K562 (cell line): ENCODE results near the gene NPC1L1.

Experiments used
- BRCA1 ChIP-seq, 2 experiments: fragments of 450-650 bp in 1 of 2; sonication (generic) in 1 of 2; formaldehyde crosslinking in 1 of 2; IDR thresholded peaks; 2 replicates each; pipeline versions ENCODE4 v1.5.0 to v1.6.1; 2017 to 2020; ENCODE audit warnings: mild to moderate bottlenecking in 1 of 2, missing genetic modification reagents in 1 of 2
- MCM3 ChIP-seq: fragments of 450-650 bp; IDR thresholded peaks from 2 replicates; pipeline ENCODE4 v1.6.1; 2016
- MYNN ChIP-seq, 2 experiments: sonication (generic); formaldehyde crosslinking in 1 of 2; IDR thresholded peaks; 2 replicates each; pipeline versions ENCODE4 v1.5.0 to v1.6.1; 2016 to 2020; ENCODE audit warnings: antibody characterized with exemption in 1 of 2, missing genetic modification reagents in 1 of 2
- TF ChIP-seq, protein P1 (sequence below), 3 experiments: IDR thresholded peaks in 2 of 3; conservative IDR thresholded peaks in 1 of 3; 2 replicates each; pipeline ENCODE4 v1.5.1; 2011 to 2012; ENCODE audit warnings: low read length in 3 of 3, mild to moderate bottlenecking in 3 of 3, control low read depth in 2 of 3, improper control_type of control experiment in 1 of 3, inconsistent platforms in 1 of 3, low read depth in 1 of 3, mixed read lengths in 1 of 3, moderate library complexity in 1 of 3; ENCODE audit not compliant: insufficient read depth in 2 of 3

DNA sequence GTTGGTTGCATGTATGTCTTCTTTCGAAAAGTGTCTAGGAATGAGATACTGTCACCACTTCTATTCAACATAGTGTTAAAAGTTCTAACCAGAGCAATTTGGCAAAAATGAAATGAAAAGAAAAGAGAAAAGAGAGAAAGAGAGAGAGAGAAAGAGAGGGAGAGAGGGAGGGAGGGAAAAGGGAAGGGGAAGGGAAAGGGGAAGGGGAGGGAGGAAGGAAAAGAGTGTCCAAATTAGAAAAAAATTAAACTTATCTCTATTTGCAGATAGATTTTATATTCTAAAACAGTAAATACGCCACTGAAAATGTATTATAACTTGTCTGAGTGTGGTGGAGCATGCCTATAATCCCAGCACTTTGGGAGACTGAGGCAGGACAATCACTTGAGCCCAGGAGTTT lies 16.4 kb upstream of the NPC1L1 start:
- TF ChIP-seq MYNN (IDR thresholded peaks at IDR 0.05) (no peak), MYNN (CRISPR knock-in tag; IDR thresholded peaks at IDR 0.05) (no peak), BRCA1 (IDR thresholded peaks at IDR 0.05) (no peak), BRCA1 (CRISPR knock-in tag; IDR thresholded peaks at IDR 0.05) (no peak), MCM3 (no peak)
- TF ChIP-seq, protein P1, sequence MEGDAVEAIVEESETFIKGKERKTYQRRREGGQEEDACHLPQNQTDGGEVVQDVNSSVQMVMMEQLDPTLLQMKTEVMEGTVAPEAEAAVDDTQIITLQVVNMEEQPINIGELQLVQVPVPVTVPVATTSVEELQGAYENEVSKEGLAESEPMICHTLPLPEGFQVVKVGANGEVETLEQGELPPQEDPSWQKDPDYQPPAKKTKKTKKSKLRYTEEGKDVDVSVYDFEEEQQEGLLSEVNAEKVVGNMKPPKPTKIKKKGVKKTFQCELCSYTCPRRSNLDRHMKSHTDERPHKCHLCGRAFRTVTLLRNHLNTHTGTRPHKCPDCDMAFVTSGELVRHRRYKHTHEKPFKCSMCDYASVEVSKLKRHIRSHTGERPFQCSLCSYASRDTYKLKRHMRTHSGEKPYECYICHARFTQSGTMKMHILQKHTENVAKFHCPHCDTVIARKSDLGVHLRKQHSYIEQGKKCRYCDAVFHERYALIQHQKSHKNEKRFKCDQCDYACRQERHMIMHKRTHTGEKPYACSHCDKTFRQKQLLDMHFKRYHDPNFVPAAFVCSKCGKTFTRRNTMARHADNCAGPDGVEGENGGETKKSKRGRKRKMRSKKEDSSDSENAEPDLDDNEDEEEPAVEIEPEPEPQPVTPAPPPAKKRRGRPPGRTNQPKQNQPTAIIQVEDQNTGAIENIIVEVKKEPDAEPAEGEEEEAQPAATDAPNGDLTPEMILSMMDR (IDR thresholded peaks at IDR 0.05 in 2 of 3, conservative IDR thresholded peaks at IDR 0.05 in 1 of 3; ENCODE audit: insufficient read depth in 2 of 3, low read depth in 1 of 3, low read length in 3 of 3) = no peak
